ENCODE results near the gene FSD1.
A peak's percentile ranks its signal among the peaks of the same experiment; 100 is the strongest.

The FSD1 gene

GRCh38 chr19:4319067-4319718, 14.8 kb downstream of the FSD1 start:
- DNase-seq (ENCODE audit: low read depth in 3 of 3), result no peak

GRCh38 chr19:4320419-4320818, 16.0 kb downstream of the FSD1 start:
- DNase-seq (ENCODE audit: low read depth in 3 of 3), result no peak

- DNase-seq (ENCODE audit: low read depth in 3 of 3), result no peak
Observed at GRCh38 chr19:4322942-4323665, 18.7 kb downstream of the FSD1 start.

DNA sequence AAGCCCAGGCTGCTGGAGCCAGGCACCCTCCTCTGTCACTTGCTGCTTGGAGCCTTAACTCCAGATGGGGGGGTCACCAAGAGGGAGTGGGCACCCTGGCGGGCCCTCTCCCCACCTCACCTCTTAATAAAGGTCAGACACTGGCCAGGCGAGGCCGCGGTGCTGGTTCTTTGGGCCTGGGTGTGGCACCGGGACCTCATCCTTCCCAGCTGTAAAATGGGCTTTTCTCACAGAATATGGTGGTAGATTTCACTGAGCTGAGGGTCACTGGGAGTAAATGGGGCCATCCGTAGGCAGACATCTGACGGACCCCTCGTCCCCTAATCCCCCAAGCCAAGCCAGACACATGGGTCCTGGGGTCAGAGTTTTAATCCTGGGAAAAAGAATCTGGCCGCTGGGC, 19.3 kb downstream of the FSD1 start:
- no peak for DNase-seq (ENCODE audit: low read depth in 3 of 3)

- no peak for DNase-seq (ENCODE audit: low read depth in 3 of 3)
Observed at GRCh38 chr19:4324228-4324627, 19.8 kb downstream of the FSD1 start.

DNA sequence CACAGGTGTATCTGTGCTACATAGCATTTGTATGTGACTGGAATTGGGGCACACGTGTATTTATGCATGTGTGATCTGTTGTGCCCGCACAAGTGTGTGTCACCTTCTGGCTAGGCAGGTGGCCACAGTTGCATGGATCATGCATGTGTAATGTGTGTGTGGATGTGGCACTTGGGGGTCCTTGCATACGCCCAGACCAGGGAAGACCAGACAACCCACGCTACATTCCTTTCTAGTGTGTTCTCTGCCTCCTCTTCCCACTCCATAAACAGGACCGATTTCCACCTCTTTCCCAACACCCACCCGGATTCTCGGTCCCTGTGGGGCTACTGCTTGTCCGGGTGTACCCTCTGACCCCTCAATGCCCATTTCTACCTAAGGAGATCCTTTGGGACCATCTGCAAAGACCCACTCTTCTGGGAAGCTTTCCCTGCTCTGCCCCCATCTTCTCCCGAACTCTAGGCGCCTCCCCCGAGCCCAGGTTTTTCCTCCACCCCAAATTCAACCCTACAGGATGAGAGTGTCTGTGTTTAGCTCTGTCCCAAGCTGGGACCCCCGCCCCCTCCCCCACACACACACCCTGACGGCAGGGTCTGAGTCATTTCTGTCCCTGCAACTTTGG, 21.9 kb downstream of the FSD1 start:
- no peak for DNase-seq (ENCODE audit: low read depth in 3 of 3)

GRCh38 chr19:4326837-4327251, 22.4 kb downstream of the FSD1 start:
- no peak for DNase-seq (ENCODE audit: low read depth in 3 of 3)

GRCh38 chr19:4327252-4327876, 23.0 kb downstream of the FSD1 start:
- DNase-seq (ENCODE audit: low read depth in 3 of 3), result peak in 2 of 3 donors; percentile 79 to 90

DNA sequence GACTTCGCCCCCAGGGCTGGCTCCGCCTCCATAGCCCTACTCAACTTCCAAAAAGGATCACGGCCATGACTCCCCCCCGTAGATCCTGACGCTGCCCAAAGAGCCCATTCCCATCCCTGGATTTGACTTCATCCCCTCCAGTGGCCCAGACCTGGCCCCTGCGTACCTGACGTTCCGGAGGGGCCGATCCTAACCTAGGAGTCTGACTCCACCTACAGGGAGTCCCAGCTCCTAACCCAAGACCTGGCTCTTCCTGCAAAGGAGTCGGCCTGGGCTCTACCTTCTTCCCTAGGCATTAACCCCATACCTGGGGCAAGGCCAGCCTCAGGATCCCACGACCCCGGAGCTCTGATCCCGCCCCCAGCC, 23.5 kb downstream of the FSD1 start:
- no peak for DNase-seq (ENCODE audit: low read depth in 3 of 3)

GRCh38 chr19:4328243-4328990, 24.0 kb downstream of the FSD1 start:
- peak; percentile 91 to 98 (median 98) for DNase-seq (ENCODE audit: low read depth in 3 of 3)

GRCh38 chr19:4328991-4329681, 24.7 kb downstream of the FSD1 start:
- peak in 2 of 3 donors; percentile 57 for DNase-seq (ENCODE audit: low read depth in 3 of 3)

- no peak for DNase-seq (ENCODE audit: low read depth in 3 of 3)
Observed at GRCh38 chr19:4329858-4330257, 25.5 kb downstream of the FSD1 start.

- no peak for DNase-seq (ENCODE audit: low read depth in 3 of 3)
Observed at GRCh38 chr19:4334929-4335570, 30.7 kb downstream of the FSD1 start.

GRCh38 chr19:4337906-4338440, 33.6 kb downstream of the FSD1 start:
- DNase-seq (ENCODE audit: low read depth in 3 of 3), result no peak

DNA sequence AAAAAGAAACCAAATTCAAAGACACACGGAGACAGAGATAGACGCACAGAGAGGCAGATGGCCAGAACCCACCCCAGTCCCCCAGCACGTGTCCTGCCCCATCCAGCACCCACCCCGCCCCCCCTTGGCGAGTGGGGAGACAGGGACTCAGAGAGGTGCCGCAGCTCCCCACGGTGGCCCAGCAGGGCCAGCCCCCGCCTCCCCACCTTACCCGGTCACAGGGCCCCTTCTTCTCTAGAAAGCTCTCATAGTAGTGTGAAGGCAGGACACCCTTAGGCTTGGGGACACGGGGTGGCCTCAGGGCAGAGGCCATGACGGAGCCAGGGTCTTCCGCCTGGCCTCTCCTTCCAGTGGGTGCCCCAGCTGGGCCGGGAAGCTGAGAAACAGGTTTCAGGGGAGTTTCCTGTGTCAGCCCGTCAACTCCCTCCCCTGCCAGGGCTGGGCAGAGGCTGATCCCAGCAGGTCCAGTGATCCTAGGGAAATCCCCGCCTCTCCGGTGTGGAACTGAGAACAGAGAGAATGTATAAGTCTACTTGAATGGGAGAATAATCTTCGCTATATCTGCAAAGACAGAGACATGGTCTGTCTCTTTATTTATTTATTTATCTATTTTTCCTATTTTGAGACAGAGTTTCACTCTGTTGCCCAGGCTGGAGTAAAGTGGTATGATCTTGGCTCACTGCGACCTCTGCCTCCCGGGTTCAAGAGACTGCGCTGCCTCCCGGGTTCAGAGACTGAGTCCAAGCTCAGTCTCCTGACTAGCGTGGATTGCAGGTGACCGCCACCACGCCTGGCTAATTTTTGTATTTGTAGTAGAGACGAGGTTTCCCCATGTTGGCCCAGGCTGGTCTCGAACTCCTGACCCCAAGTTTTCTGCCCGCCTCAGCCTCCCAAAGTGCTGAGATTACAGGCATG, 34.3 kb downstream of the FSD1 start, which contains the start of gene STAP2:
TSS of gene STAP2 (minus strand) at position 387 of the 915 bp plus-strand sequence. CDS start at position 313, 74 bp downstream.
- DNase-seq (ENCODE audit: low read depth in 3 of 3), result no peak

DNA sequence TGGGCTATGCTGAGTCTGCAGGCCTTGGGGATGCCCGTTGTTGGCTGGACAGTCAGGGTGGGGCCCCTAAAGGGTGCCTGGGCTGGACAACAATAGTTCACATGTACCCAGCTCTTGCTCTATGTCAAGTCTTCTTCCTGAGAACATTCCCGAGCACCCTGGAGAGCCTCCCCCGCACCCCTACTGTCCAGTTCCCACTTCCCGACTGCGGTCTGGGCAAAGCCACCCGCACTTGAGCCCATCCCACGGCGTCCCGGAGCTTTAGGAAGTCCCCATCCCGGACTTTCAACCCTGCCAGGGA, 37.9 kb downstream of the FSD1 start:
- DNase-seq (ENCODE audit: low read depth in 3 of 3), result no peak

- peak; percentile 80 to 92 (median 87) for DNase-seq (ENCODE audit: low read depth in 3 of 3)
Observed at GRCh38 chr19:4342615-4343369, 38.4 kb downstream of the FSD1 start.

Measured in stimulated activated CD4-positive, alpha-beta T cell treated with anti-CD3 and anti-CD28 coated beads, TNF-alpha, amount 100 ng/mL, for 48 hours (primary cell).